ENCODE results near the gene PPM1N. TPM values are rescaled to one million over a fixed set of nuclear protein-coding genes. Genes with fewer than 3 reads are reported as not detected.

PPM1N gene
- total and polyA plus RNA-seq, 2 donors (not counting 1 experiment from before 2014, with no cell fraction given) = 2.3 to 2.8 TPM

- peak; percentile 98 to 100 for DNase-seq (ENCODE audit: low read depth in 2 of 2)
- H3K4me3 ChIP-seq (replicated peaks in 1 of 4; ENCODE audit: control extremely low read depth in 1 of 4, insufficient read depth in 1 of 4, low read depth in 3 of 4, low read length in 4 of 4) = peak overlapping the region in 2 of 4 experiments; percentile 8 to 33
- H3K79me2 ChIP-seq (ENCODE audit: control insufficient read depth, insufficient read depth, low read length) = no peaks in the 10 kb centered on the region
- H3K36me3 ChIP-seq (ENCODE audit: control insufficient read depth, insufficient read depth, low read length) = no peaks in the 10 kb centered on the region
- peak overlapping the region; percentile 80 for H3K9ac ChIP-seq (ENCODE audit: insufficient read depth, low read length)
- no peak overlapping the region for H2AFZ ChIP-seq (ENCODE audit: low read length)
- TF ChIP-seq EZH2 (IDR thresholded peaks at IDR 0.05; ENCODE audit: low read length, missing control alignments) = no peak
- TF ChIP-seq, protein P1, sequence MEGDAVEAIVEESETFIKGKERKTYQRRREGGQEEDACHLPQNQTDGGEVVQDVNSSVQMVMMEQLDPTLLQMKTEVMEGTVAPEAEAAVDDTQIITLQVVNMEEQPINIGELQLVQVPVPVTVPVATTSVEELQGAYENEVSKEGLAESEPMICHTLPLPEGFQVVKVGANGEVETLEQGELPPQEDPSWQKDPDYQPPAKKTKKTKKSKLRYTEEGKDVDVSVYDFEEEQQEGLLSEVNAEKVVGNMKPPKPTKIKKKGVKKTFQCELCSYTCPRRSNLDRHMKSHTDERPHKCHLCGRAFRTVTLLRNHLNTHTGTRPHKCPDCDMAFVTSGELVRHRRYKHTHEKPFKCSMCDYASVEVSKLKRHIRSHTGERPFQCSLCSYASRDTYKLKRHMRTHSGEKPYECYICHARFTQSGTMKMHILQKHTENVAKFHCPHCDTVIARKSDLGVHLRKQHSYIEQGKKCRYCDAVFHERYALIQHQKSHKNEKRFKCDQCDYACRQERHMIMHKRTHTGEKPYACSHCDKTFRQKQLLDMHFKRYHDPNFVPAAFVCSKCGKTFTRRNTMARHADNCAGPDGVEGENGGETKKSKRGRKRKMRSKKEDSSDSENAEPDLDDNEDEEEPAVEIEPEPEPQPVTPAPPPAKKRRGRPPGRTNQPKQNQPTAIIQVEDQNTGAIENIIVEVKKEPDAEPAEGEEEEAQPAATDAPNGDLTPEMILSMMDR (conservative IDR thresholded peaks at IDR 0.05 in 1 of 2, IDR thresholded peaks at IDR 0.05 in 1 of 2; ENCODE audit: low read depth in 1 of 2, low read length in 2 of 2) = no peak
- H3K9me3 ChIP-seq (ENCODE audit: control insufficient read depth, insufficient read depth, low read depth, low read length) = no peaks in the 10 kb centered on the region
- H3K4me1 ChIP-seq (ENCODE audit: control insufficient read depth, extremely low read depth, insufficient read depth, low read length) = peaks cover 14% of the 10 kb centered on the region
- no peaks in the 10 kb centered on the region for H4K20me1 ChIP-seq (ENCODE audit: control insufficient read depth, extremely low read depth, insufficient read depth, low read length)
- H3K27me3 ChIP-seq (ENCODE audit: control insufficient read depth, insufficient read depth, low read length) = no peaks in the 10 kb centered on the region
- H3K4me2 ChIP-seq (ENCODE audit: extremely low read depth, insufficient read depth, low read length) = peak overlapping the region; percentile 87
- H3K27ac ChIP-seq (ENCODE audit: insufficient read depth, low read length) = peak overlapping the region; percentile 99
Observed at GRCh38 chr19:45455707-45456499, 42.3 kb upstream of the PPM1N start.

DNA sequence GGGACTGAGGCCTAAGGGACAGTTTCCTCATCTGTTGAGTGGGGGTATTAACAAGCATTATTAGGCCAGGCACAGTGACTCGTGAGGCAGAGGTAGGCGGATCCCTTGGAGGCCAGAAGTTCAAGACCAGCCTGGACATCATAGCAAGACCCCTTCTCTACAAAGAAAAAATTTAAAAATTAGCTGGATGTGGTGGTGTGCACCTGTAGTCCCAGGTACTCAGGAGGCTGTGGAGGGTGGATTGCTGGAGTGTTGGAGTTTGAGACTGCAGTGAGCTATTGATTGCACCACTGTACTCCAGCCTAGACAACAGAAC is 41.8 kb upstream of the PPM1N start:
- H3K79me2 ChIP-seq (ENCODE audit: control insufficient read depth, insufficient read depth, low read length) = no peaks in the 10 kb centered on the region
- no peak overlapping the region for H3K4me3 ChIP-seq (replicated peaks in 1 of 4; ENCODE audit: control extremely low read depth in 1 of 4, insufficient read depth in 1 of 4, low read depth in 3 of 4, low read length in 4 of 4)
- peak overlapping the region; percentile 87 for H3K4me2 ChIP-seq (ENCODE audit: extremely low read depth, insufficient read depth, low read length)
- H3K9ac ChIP-seq (ENCODE audit: insufficient read depth, low read length) = peak overlapping the region; percentile 80
- DNase-seq (ENCODE audit: low read depth in 2 of 2) = no peak
- no peaks in the 10 kb centered on the region for H3K36me3 ChIP-seq (ENCODE audit: control insufficient read depth, insufficient read depth, low read length)
- no peaks in the 10 kb centered on the region for H4K20me1 ChIP-seq (ENCODE audit: control insufficient read depth, extremely low read depth, insufficient read depth, low read length)
- no peaks in the 10 kb centered on the region for H3K27me3 ChIP-seq (ENCODE audit: control insufficient read depth, insufficient read depth, low read length)
- no peak for TF ChIP-seq EZH2 (IDR thresholded peaks at IDR 0.05; ENCODE audit: low read length, missing control alignments)
- TF ChIP-seq, protein P1 (conservative IDR thresholded peaks at IDR 0.05 in 1 of 2, IDR thresholded peaks at IDR 0.05 in 1 of 2; ENCODE audit: low read depth in 1 of 2, low read length in 2 of 2) = no peak
- no peaks in the 10 kb centered on the region for H3K9me3 ChIP-seq (ENCODE audit: control insufficient read depth, insufficient read depth, low read depth, low read length)
- peak overlapping the region; percentile 99 for H3K27ac ChIP-seq (ENCODE audit: insufficient read depth, low read length)
- peaks cover 14% of the 10 kb centered on the region for H3K4me1 ChIP-seq (ENCODE audit: control insufficient read depth, extremely low read depth, insufficient read depth, low read length)
- no peak overlapping the region for H2AFZ ChIP-seq (ENCODE audit: low read length)

- Histone ChIP-seq H4K20me1 (ENCODE audit: control insufficient read depth, extremely low read depth, insufficient read depth, low read length) (no peaks in the 10 kb centered on the region), H3K9ac (ENCODE audit: insufficient read depth, low read length) (no peak overlapping the region), H3K4me2 (ENCODE audit: extremely low read depth, insufficient read depth, low read length) (no peak overlapping the region), H3K4me1 (ENCODE audit: control insufficient read depth, extremely low read depth, insufficient read depth, low read length) (peaks cover 14% of the 10 kb centered on the region), H3K9me3 (ENCODE audit: control insufficient read depth, insufficient read depth, low read depth, low read length) (no peaks in the 10 kb centered on the region), H3K36me3 (ENCODE audit: control insufficient read depth, insufficient read depth, low read length) (no peaks in the 10 kb centered on the region), H3K4me3 (replicated peaks in 1 of 4; ENCODE audit: control extremely low read depth in 1 of 4, insufficient read depth in 1 of 4, low read depth in 3 of 4, low read length in 4 of 4) (no peak overlapping the region), H2AFZ (ENCODE audit: low read length) (no peak overlapping the region), H3K27me3 (ENCODE audit: control insufficient read depth, insufficient read depth, low read length) (no peaks in the 10 kb centered on the region), H3K27ac (ENCODE audit: insufficient read depth, low read length) (no peak overlapping the region), H3K79me2 (ENCODE audit: control insufficient read depth, insufficient read depth, low read length) (no peaks in the 10 kb centered on the region)
- TF ChIP-seq, protein P1 (conservative IDR thresholded peaks at IDR 0.05 in 1 of 2, IDR thresholded peaks at IDR 0.05 in 1 of 2; ENCODE audit: low read depth in 1 of 2, low read length in 2 of 2) = no peak
- no peak for TF ChIP-seq EZH2 (IDR thresholded peaks at IDR 0.05; ENCODE audit: low read length, missing control alignments)
- no peak for DNase-seq (ENCODE audit: low read depth in 2 of 2)
Observed at GRCh38 chr19:45457776-45458175, 40.5 kb upstream of the PPM1N start.
